Stimulated activated CD8-positive, alpha-beta memory T cell treated with anti-CD3 and anti-CD28 coated beads, Interleukin-7, amount 100 ng/mL, for 24 hours (primary cell): ENCODE measurements around the gene PCDHGB5.
"Not testable (repeated sequence)": the region's sequence is repeated elsewhere in the genome, so short reads cannot be mapped to it uniquely, and the experiment has no call there.

Experiments used
- DNase-seq: peaks from one replicate; pipeline ENCODE4 v3.0.0-alpha.2; 2020; ENCODE audit warnings: low read depth

The PCDHGB5 gene

GRCh38 chr5:141397756-141398551 is at the start of gene PCDHGB5:
Gene PCDHGB5, plus strand, starts transcription at chr5:141397947. Its CDS starts 181 bp downstream, at chr5:141398128.
- not testable (repeated sequence) for DNase-seq

GRCh38 chr5:141349917-141350619 is 47.7 kb upstream of the PCDHGB5 start, which contains the start of gene PCDHGB1:
Gene PCDHGB1, plus strand, starts transcription at chr5:141350099. Its CDS starts 162 bp downstream, at chr5:141350261.
- DNase-seq, result no peak

- DNase-seq, result no peak
Measured at GRCh38 chr5:141351591-141351990, 46.2 kb upstream of the PCDHGB5 start.

GRCh38 chr5:141354900-141355469 is 42.8 kb upstream of the PCDHGB5 start, which contains the start of gene PCDHGA4:
Gene PCDHGA4, plus strand, starts transcription at chr5:141355021. Its CDS starts 87 bp downstream, at chr5:141355108.
- DNase-seq, result no peak

- DNase-seq, result no peak
Measured at GRCh38 chr5:141355641-141356040, 42.1 kb upstream of the PCDHGB5 start.

GRCh38 chr5:141356133-141356532 is 41.6 kb upstream of the PCDHGB5 start:
- no peak for DNase-seq

- no peak for DNase-seq
Measured at GRCh38 chr5:141356950-141357349, 40.8 kb upstream of the PCDHGB5 start.

GRCh38 chr5:141359790-141360426 is 37.8 kb upstream of the PCDHGB5 start, which contains the start of gene PCDHGB2:
Gene PCDHGB2, plus strand, starts transcription at chr5:141359994. Its CDS starts 142 bp downstream, at chr5:141360136.
- DNase-seq, result no peak

GRCh38 chr5:141360685-141361084 is 37.1 kb upstream of the PCDHGB5 start:
- DNase-seq, result no peak

- no peak for DNase-seq
Measured at GRCh38 chr5:141362719-141363118, 35.0 kb upstream of the PCDHGB5 start.

GRCh38 chr5:141363952-141364660 is 33.6 kb upstream of the PCDHGB5 start, which contains the start of gene PCDHGA5:
Gene PCDHGA5, plus strand, starts transcription at chr5:141364162. Its CDS starts 169 bp downstream, at chr5:141364331.
- DNase-seq, result no peak

- DNase-seq, result no peak
Measured at GRCh38 chr5:141366016-141366896, 31.5 kb upstream of the PCDHGB5 start.

GRCh38 chr5:141369994-141370848 is 27.5 kb upstream of the PCDHGB5 start, which contains the start of gene PCDHGB3:
Gene PCDHGB3, plus strand, starts transcription at chr5:141370242. Its CDS starts 153 bp downstream, at chr5:141370395.
- DNase-seq, result no peak

- no peak for DNase-seq
Measured at GRCh38 chr5:141371572-141372475, 25.9 kb upstream of the PCDHGB5 start.

- no peak for DNase-seq
Measured at GRCh38 chr5:141373673-141374317, 24.0 kb upstream of the PCDHGB5 start, which contains the start of gene PCDHGA6. Gene PCDHGA6, plus strand, starts transcription at chr5:141373891. Its CDS starts 193 bp downstream, at chr5:141374084.

GRCh38 chr5:141374627-141375026 is 23.1 kb upstream of the PCDHGB5 start:
- DNase-seq, result no peak

- not testable (repeated sequence) for DNase-seq
Measured at GRCh38 chr5:141375444-141376155, 22.1 kb upstream of the PCDHGB5 start.
